ENCODE measurements around the gene DMWD. TPM values are rescaled to one million over a fixed set of nuclear protein-coding genes. Genes with fewer than 3 reads are reported as not detected.

DMWD gene
- total RNA-seq, 2 experiments from 2014 or later = 63.1 to 65.4 TPM

- no peaks in the 10 kb centered on the region for H3K4me1 Mint-ChIP-seq
- no peaks in the 10 kb centered on the region for H3K27me3 Mint-ChIP-seq
- H3K9me3 Mint-ChIP-seq = no peaks in the 10 kb centered on the region
- H3K36me3 Mint-ChIP-seq (ENCODE audit: low read depth) = peaks cover 39% of the 10 kb centered on the region
- DNase-seq = no peak
- CTCF ChIA-PET = no interaction called here
- POLR2A ChIA-PET = no interaction called here
- no peak overlapping the region for H3K4me3 Mint-ChIP-seq
- no peak overlapping the region for H3K27ac Mint-ChIP-seq
Measured at GRCh38 chr19:45822716-45823115, 30.1 kb upstream of the DMWD start.

- H3K27me3 Mint-ChIP-seq = no peaks in the 10 kb centered on the region
- no peak for DNase-seq
- CTCF ChIA-PET = interaction anchor here (2.7 kb wide), 1 partner anchor 22 kb away, joined by 9 read pairs; no protein-coding TSS in a partner anchor
- H3K9me3 Mint-ChIP-seq = no peaks in the 10 kb centered on the region
- no peak overlapping the region for H3K27ac Mint-ChIP-seq
- H3K4me1 Mint-ChIP-seq = peaks cover 3% of the 10 kb centered on the region
- POLR2A ChIA-PET = no interaction called here
- peaks cover 31% of the 10 kb centered on the region for H3K36me3 Mint-ChIP-seq (ENCODE audit: low read depth)
- no peak overlapping the region for H3K4me3 Mint-ChIP-seq
Measured at GRCh38 chr19:45821570-45821969, 28.9 kb upstream of the DMWD start.

- CTCF ChIA-PET = interaction anchor here (2.7 kb wide), 1 partner anchor 22 kb away, joined by 9 read pairs; no protein-coding TSS in a partner anchor
- peaks cover 3% of the 10 kb centered on the region for H3K4me1 Mint-ChIP-seq
- POLR2A ChIA-PET = interaction anchor here (1.2 kb wide), 1 partner anchor 10 kb away, joined by 3 read pairs; no protein-coding TSS in a partner anchor
- no peak overlapping the region for H3K4me3 Mint-ChIP-seq
- no peak overlapping the region for H3K27ac Mint-ChIP-seq
- peaks cover 29% of the 10 kb centered on the region for H3K36me3 Mint-ChIP-seq (ENCODE audit: low read depth)
- DNase-seq = no peak
- H3K27me3 Mint-ChIP-seq = no peaks in the 10 kb centered on the region
- H3K9me3 Mint-ChIP-seq = no peaks in the 10 kb centered on the region
Measured at GRCh38 chr19:45821103-45821521, 28.5 kb upstream of the DMWD start.

- ChIA-PET CTCF (interaction anchor here (2.7 kb wide), 1 partner anchor 21 kb away, joined by 9 read pairs; no protein-coding TSS in a partner anchor), POLR2A (interaction anchor here (1.2 kb wide), 1 partner anchor 10 kb away, joined by 3 read pairs; no protein-coding TSS in a partner anchor)
Measured at GRCh38 chr19:45820413-45821102, 27.9 kb upstream of the DMWD start.

GRCh38 chr19:45819769-45820168 is 27.1 kb upstream of the DMWD start:
- Mint-ChIP-seq H3K4me1 (peaks cover 3% of the 10 kb centered on the region), H3K4me3 (no peak overlapping the region), H3K27me3 (no peaks in the 10 kb centered on the region), H3K36me3 (ENCODE audit: low read depth) (peaks cover 22% of the 10 kb centered on the region), H3K9me3 (no peaks in the 10 kb centered on the region), H3K27ac (no peak overlapping the region)
- no peak for DNase-seq
- ChIA-PET POLR2A (interaction anchor here (1.2 kb wide), 1 partner anchor 9 kb away, joined by 3 read pairs; no protein-coding TSS in a partner anchor), CTCF (interaction anchor here (2.7 kb wide), 1 partner anchor 21 kb away, joined by 9 read pairs; no protein-coding TSS in a partner anchor)

More at GRCh38 chr19:45820413-45821102, 27.9 kb upstream of the DMWD start:
- H3K36me3 Mint-ChIP-seq (ENCODE audit: low read depth) = peaks cover 24% of the 10 kb centered on the region
- no peak overlapping the region for H3K4me3 Mint-ChIP-seq
- H3K27me3 Mint-ChIP-seq = no peaks in the 10 kb centered on the region
- no peak for DNase-seq
- H3K9me3 Mint-ChIP-seq = no peaks in the 10 kb centered on the region
- no peak overlapping the region for H3K27ac Mint-ChIP-seq
- H3K4me1 Mint-ChIP-seq = peaks cover 3% of the 10 kb centered on the region

GRCh38 chr19:45817725-45818301 is 25.2 kb upstream of the DMWD start:
- Mint-ChIP-seq H3K36me3 (ENCODE audit: low read depth) (peaks cover 11% of the 10 kb centered on the region), H3K9me3 (no peaks in the 10 kb centered on the region), H3K27me3 (no peaks in the 10 kb centered on the region), H3K27ac (no peak overlapping the region), H3K4me3 (no peak overlapping the region), H3K4me1 (peaks cover 3% of the 10 kb centered on the region)
- DNase-seq = no peak
- ChIA-PET POLR2A (interaction anchor here (1.3 to 2.0 kb wide), 2 partner anchors 43 to 45 kb away, joined by 3 to 6 read pairs; partner anchors contain the start of gene SYMPK), CTCF (interaction anchor here (0.6 to 1.9 kb wide), 8 partner anchors 13 to 211 kb away, joined by 4 to 26 read pairs (median 9); partner anchors contain the start of genes FBXO46 and SIX5)

- no peaks in the 10 kb centered on the region for H3K9me3 Mint-ChIP-seq
- no peak overlapping the region for H3K27ac Mint-ChIP-seq
- H3K4me1 Mint-ChIP-seq = peaks cover 3% of the 10 kb centered on the region
- H3K4me3 Mint-ChIP-seq = no peak overlapping the region
- CTCF ChIA-PET = interaction anchor here (0.5 to 1.9 kb wide), 40 partner anchors 8 to 725 kb away, joined by 3 to 26 read pairs (median 5); partner anchors contain the start of genes CCDC61, DMPK, DMWD and FBXO46
- peaks cover 11% of the 10 kb centered on the region for H3K36me3 Mint-ChIP-seq (ENCODE audit: low read depth)
- POLR2A ChIA-PET = interaction anchor here (0.9 to 2.0 kb wide), 3 partner anchors 46 to 111 kb away, joined by 3 to 6 read pairs (median 3); partner anchors contain the start of gene SYMPK
- no peaks in the 10 kb centered on the region for H3K27me3 Mint-ChIP-seq
- DNase-seq = peak; percentile 96
Measured at GRCh38 chr19:45817010-45817724, 24.5 kb upstream of the DMWD start.

- ChIA-PET POLR2A (interaction anchor here (0.9 to 2.0 kb wide), 3 partner anchors 46 to 111 kb away, joined by 3 to 6 read pairs (median 3); partner anchors contain the start of gene SYMPK), CTCF (interaction anchor here (0.5 to 1.9 kb wide), 39 partner anchors 8 to 725 kb away, joined by 3 to 26 read pairs (median 5); partner anchors contain the start of genes CCDC61, DMPK, DMWD and FBXO46)
- H3K36me3 Mint-ChIP-seq (ENCODE audit: low read depth) = peaks cover 11% of the 10 kb centered on the region
- H3K4me1 Mint-ChIP-seq = peaks cover 3% of the 10 kb centered on the region
- no peak overlapping the region for H3K4me3 Mint-ChIP-seq
- H3K9me3 Mint-ChIP-seq = no peaks in the 10 kb centered on the region
- no peaks in the 10 kb centered on the region for H3K27me3 Mint-ChIP-seq
- H3K27ac Mint-ChIP-seq = no peak overlapping the region
- no peak for DNase-seq
Measured at GRCh38 chr19:45816236-45817009, 23.8 kb upstream of the DMWD start.

GRCh38 chr19:45815481-45816216 is 23.0 kb upstream of the DMWD start:
- Mint-ChIP-seq H3K27me3 (no peaks in the 10 kb centered on the region), H3K27ac (no peak overlapping the region), H3K4me1 (peaks cover 4% of the 10 kb centered on the region), H3K36me3 (ENCODE audit: low read depth) (peaks cover 8% of the 10 kb centered on the region), H3K4me3 (no peak overlapping the region), H3K9me3 (no peaks in the 10 kb centered on the region)
- POLR2A ChIA-PET = interaction anchor here (1.2 kb wide), 1 partner anchor 46 kb away, joined by 3 read pairs; no protein-coding TSS in a partner anchor
- no peak for DNase-seq
- CTCF ChIA-PET = interaction anchor here (1.3 to 1.5 kb wide), 4 partner anchors 19 to 123 kb away, joined by 3 to 14 read pairs (median 6); partner anchors contain the start of genes DMWD and QPCTL

- Mint-ChIP-seq H3K27ac (no peak within 1 kb of the TSS), H3K9me3 (no peaks in the 10 kb centered on the region), H3K4me3 (no peak within 1 kb of the TSS), H3K36me3 (ENCODE audit: low read depth) (peaks cover 4% of the 10 kb centered on the region), H3K4me1 (peaks cover 9% of the 10 kb centered on the region), H3K27me3 (no peaks in the 10 kb centered on the region)
- ChIA-PET POLR2A (interaction anchor here (1.2 kb wide), 1 partner anchor 47 kb away, joined by 3 read pairs; no protein-coding TSS in a partner anchor), CTCF (interaction anchor here (0.5 to 1.4 kb wide), 4 partner anchors 15 to 1001 kb away, joined by 3 to 5 read pairs (median 4); partner anchors contain the start of gene SIX5)
- no peak for DNase-seq
Measured at GRCh38 chr19:45814851-45815480, 22.3 kb upstream of the DMWD start, which contains the start of gene RSPH6A. TSS of gene RSPH6A (minus strand) at chr19:45815308. CDS start at chr19:45815176, 132 bp downstream.
